ENCODE measurements around the gene ICA1. TPM values are rescaled to one million over a fixed set of nuclear protein-coding genes. Genes with fewer than 3 reads are reported as not detected.

Gene ICA1
- total RNA-seq, 1 experiment from 2014 or later: not detected

DNA sequence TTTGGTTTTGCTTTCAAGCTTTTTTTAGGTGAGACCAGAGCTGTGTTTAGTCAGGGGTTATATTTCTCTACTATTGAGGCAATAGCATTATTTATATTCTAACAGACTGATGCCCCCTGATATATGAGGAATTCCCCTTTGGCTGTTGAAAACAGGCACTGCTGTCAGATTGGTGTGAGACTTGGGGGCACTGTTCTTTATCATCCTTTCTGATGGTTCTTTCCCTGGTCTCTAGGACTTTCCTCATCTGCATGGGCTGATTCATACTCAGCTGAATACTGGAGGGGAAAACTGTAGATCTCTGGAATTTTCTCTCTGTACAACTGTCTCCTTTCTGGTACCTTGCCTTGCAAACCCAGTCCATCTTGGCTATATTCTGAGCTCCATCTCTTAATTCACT, 10.0 kb upstream of the ICA1 start:
- ChIA-PET CTCF (no interaction called here), POLR2A (ENCODE audit: low non-redundant PET) (no interaction called here)
- H3K27ac ChIP-seq (ENCODE audit: low read depth, low read length, poor library complexity, severe bottlenecking): no peak overlapping the region
- intact Hi-C loops (cut with micrococcal nuclease; ENCODE audit: unreplicated experiment): no loop called here
- H3K4me1 ChIP-seq (ENCODE audit: insufficient read depth, low read length, poor library complexity, severe bottlenecking): no peaks in the 10 kb centered on the region
- H3K27me3 ChIP-seq (replicated peaks; ENCODE audit: insufficient read depth, low read depth, low read length, poor library complexity): peaks cover 71% of the 10 kb centered on the region
- H3K36me3 ChIP-seq (ENCODE audit: insufficient read depth, low read length, poor library complexity, severe bottlenecking): no peaks in the 10 kb centered on the region
- no peak overlapping the region for H3K4me3 ChIP-seq (ENCODE audit: low read depth, low read length, poor library complexity, severe bottlenecking)
- no peaks in the 10 kb centered on the region for H3K9me3 ChIP-seq (ENCODE audit: low read depth, low read length, poor library complexity, severe bottlenecking)
- BruUV-seq (replicated peaks): no TSS peak
- no peak for DNase-seq (ENCODE audit: low spot score)
- TF ChIP-seq CTCF (conservative IDR thresholded peaks at IDR 0.05; ENCODE audit: low read depth, low read length) (no peak), EZH2 (IDR thresholded peaks at IDR 0.05; ENCODE audit: borderline replicate concordance, low read depth, low read length, poor library complexity, severe bottlenecking) (no peak)

- H3K4me3 ChIP-seq (ENCODE audit: low read depth, low read length, poor library complexity, severe bottlenecking): no peak overlapping the region
- H3K36me3 ChIP-seq (ENCODE audit: insufficient read depth, low read length, poor library complexity, severe bottlenecking): no peaks in the 10 kb centered on the region
- no TSS peak for BruUV-seq (replicated peaks)
- CTCF ChIA-PET: no interaction called here
- intact Hi-C loops (cut with micrococcal nuclease; ENCODE audit: unreplicated experiment): no loop called here
- H3K27me3 ChIP-seq (replicated peaks; ENCODE audit: insufficient read depth, low read depth, low read length, poor library complexity): peaks cover 85% of the 10 kb centered on the region
- H3K9me3 ChIP-seq (ENCODE audit: low read depth, low read length, poor library complexity, severe bottlenecking): no peaks in the 10 kb centered on the region
- POLR2A ChIA-PET (ENCODE audit: low non-redundant PET): no interaction called here
- no peak overlapping the region for H3K27ac ChIP-seq (ENCODE audit: low read depth, low read length, poor library complexity, severe bottlenecking)
- no peaks in the 10 kb centered on the region for H3K4me1 ChIP-seq (ENCODE audit: insufficient read depth, low read length, poor library complexity, severe bottlenecking)
- TF ChIP-seq EZH2 (IDR thresholded peaks at IDR 0.05; ENCODE audit: borderline replicate concordance, low read depth, low read length, poor library complexity, severe bottlenecking) (no peak), CTCF (conservative IDR thresholded peaks at IDR 0.05; ENCODE audit: low read depth, low read length) (no peak)
- no peak for DNase-seq (ENCODE audit: low spot score)
Measured at GRCh38 chr7:8263048-8263447, 1.1 kb upstream of the ICA1 start.

DNA sequence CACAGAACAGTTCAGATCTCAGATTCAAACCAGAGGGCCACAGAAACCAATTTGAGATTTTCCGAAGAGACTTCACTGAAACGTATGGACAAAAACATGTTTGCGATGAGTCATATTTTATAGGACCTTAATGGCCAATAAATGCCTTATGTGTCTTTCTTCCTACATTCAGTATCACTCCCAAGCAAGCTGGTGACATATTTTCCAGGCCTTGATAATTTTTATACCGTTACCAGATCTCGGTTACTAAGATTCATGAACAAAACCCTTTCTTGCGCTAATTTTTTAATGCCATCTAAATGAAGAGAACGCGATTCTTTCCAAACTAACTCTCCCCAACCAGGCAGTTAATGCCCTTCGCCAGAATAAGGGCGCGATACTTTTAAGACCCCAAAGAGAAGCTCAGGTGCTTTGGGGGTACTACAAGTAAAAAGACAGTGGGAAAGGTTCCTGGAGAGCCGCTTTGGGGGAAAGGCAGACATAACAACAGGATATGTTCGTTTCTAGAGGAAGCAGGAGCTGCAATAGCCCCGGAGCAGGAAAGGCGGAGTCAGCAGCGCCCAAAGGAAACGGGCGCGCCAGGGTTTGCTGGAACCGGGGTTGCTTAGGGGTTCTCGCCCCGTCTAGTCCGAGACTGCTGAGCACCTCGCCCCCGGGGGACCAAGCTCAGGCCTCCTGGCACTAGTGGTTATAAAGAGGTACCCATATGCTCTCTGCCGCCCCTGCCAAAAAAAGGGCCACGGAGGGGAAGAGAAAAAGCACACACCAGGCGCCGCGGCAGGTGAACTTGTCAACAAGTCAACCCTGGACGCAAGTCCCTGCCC, 884 bp downstream of the ICA1 start:
- intact Hi-C loops (cut with micrococcal nuclease; ENCODE audit: unreplicated experiment): no loop called here
- no peaks in the 10 kb centered on the region for H3K9me3 ChIP-seq (ENCODE audit: low read depth, low read length, poor library complexity, severe bottlenecking)
- BruUV-seq (replicated peaks): no TSS peak
- CTCF ChIA-PET: no interaction called here
- peak overlapping the region; percentile 42 for H3K4me3 ChIP-seq (ENCODE audit: low read depth, low read length, poor library complexity, severe bottlenecking)
- no peaks in the 10 kb centered on the region for H3K4me1 ChIP-seq (ENCODE audit: insufficient read depth, low read length, poor library complexity, severe bottlenecking)
- no peak for DNase-seq (ENCODE audit: low spot score)
- peaks cover 72% of the 10 kb centered on the region for H3K27me3 ChIP-seq (replicated peaks; ENCODE audit: insufficient read depth, low read depth, low read length, poor library complexity)
- TF ChIP-seq CTCF (conservative IDR thresholded peaks at IDR 0.05; ENCODE audit: low read depth, low read length) (no peak), EZH2 (IDR thresholded peaks at IDR 0.05; ENCODE audit: borderline replicate concordance, low read depth, low read length, poor library complexity, severe bottlenecking) (no peak)
- H3K36me3 ChIP-seq (ENCODE audit: insufficient read depth, low read length, poor library complexity, severe bottlenecking): no peaks in the 10 kb centered on the region
- H3K27ac ChIP-seq (ENCODE audit: low read depth, low read length, poor library complexity, severe bottlenecking): no peak overlapping the region
- POLR2A ChIA-PET (ENCODE audit: low non-redundant PET): no interaction called here

All from A673 (cell line).